ENCODE data around the gene FLII.

GRCh38 chr17:18238299-18238698 is 20.2 kb downstream of the FLII start:
- TF ChIP-seq CTCF (IDR thresholded peaks at IDR 0.05), result no peak
- no peak for TF ChIP-seq POLR2A (IDR thresholded peaks at IDR 0.05)
- TF ChIP-seq POLR2AphosphoS5 (IDR thresholded peaks at IDR 0.05), result no peak

All from prostate gland (tissue), 2 donors.